Naive thymus-derived CD4-positive, alpha-beta T cell (primary cell): ENCODE results near the gene KLHL36. TPM values are rescaled to one million over a fixed set of nuclear protein-coding genes. Genes with fewer than 3 reads are reported as not detected.
A peak's percentile ranks its signal among the peaks of the same experiment; 100 is the strongest.

Source experiments
- ATAC-seq: fragments of 150-1000 bp; cut with Tn5 transposase; 2 replicates; pipeline ENCODE4 v1.10.0; 2021; ENCODE audit warnings: mild to moderate bottlenecking, moderate library complexity
- CTCF ChIA-PET: fragments of 350-600 bp; sonication (Branson Sonifier 250); formaldehyde crosslinking; loops from one replicate; lab custom pipeline; 2021; ENCODE audit warnings: antibody characterized with exemption; lab: Charles Lee
- POLR2A ChIA-PET: fragments of 350-600 bp; sonication (Branson Sonifier 250); formaldehyde crosslinking; loops from one replicate; lab custom pipeline; 2021; ENCODE audit warnings: antibody characterized with exemption, inconsistent platforms; lab: Charles Lee
- DNase-seq, 9 donors: peaks; one replicate each; pipeline versions ENCODE4 v3.0.0 to v3.0.0-alpha.2; 2020 to 2022; ENCODE audit warnings: mixed read lengths in 1 of 9
- H3K27ac ChIP-seq: one replicate; pipeline ENCODE4 v1.7.0; 2013; ENCODE audit warnings: mild to moderate bottlenecking, low read depth, low read length, moderate library complexity
- H3K27me3 ChIP-seq, 2 donors: one replicate each; pipeline ENCODE4 v1.7.0; 2013; ENCODE audit warnings: low read length in 2 of 2, mild to moderate bottlenecking in 2 of 2, moderate library complexity in 2 of 2; ENCODE audit not compliant: control insufficient read depth in 2 of 2, insufficient read depth in 2 of 2
- H3K36me3 ChIP-seq, 3 experiments: 1 replicate in 2 of 3; 2 replicates in 1 of 3; pipeline ENCODE4 v1.7.0; 2013; ENCODE audit warnings: low read length in 3 of 3, mild to moderate bottlenecking in 3 of 3, moderate library complexity in 1 of 3; ENCODE audit not compliant: insufficient read depth in 3 of 3, control insufficient read depth in 2 of 3
- H3K4me1 ChIP-seq, 2 donors: one replicate each; pipeline ENCODE4 v1.7.0; 2013; ENCODE audit warnings: low read length in 2 of 2, mild to moderate bottlenecking in 2 of 2, moderate library complexity in 1 of 2; ENCODE audit not compliant: control insufficient read depth in 2 of 2, insufficient read depth in 2 of 2
- H3K4me3 ChIP-seq: 2 replicates; pipeline ENCODE4 v1.7.0; 2013; ENCODE audit warnings: mild to moderate bottlenecking, low read length
- H3K9me3 ChIP-seq, 3 experiments: 1 replicate in 2 of 3; 2 replicates in 1 of 3; pipeline ENCODE4 v1.7.0; 2013; ENCODE audit warnings: low read length in 3 of 3; ENCODE audit not compliant: control insufficient read depth in 2 of 3
- H3K27ac Mint-ChIP-seq, 9 donors: one replicate each; pipeline ENCODE4 v1.8.0; 2020 to 2022; ENCODE audit warnings: mixed read lengths in 9 of 9, mild to moderate bottlenecking in 8 of 9, moderate library complexity in 5 of 9, inconsistent platforms in 2 of 9
- H3K27me3 Mint-ChIP-seq, 5 donors: one replicate each; pipeline ENCODE4 v1.8.0; 2021 to 2022; ENCODE audit warnings: mixed read lengths in 5 of 5, mild to moderate bottlenecking in 1 of 5
- H3K36me3 Mint-ChIP-seq, 5 donors: one replicate each; pipeline ENCODE4 v1.8.0; 2020 to 2022; ENCODE audit warnings: mixed read lengths in 5 of 5, mild to moderate bottlenecking in 3 of 5, inconsistent platforms in 1 of 5
- H3K4me1 Mint-ChIP-seq, 7 donors: one replicate each; pipeline ENCODE4 v1.8.0; 2020 to 2022; ENCODE audit warnings: mixed read lengths in 7 of 7, mild to moderate bottlenecking in 3 of 7, inconsistent platforms in 1 of 7
- H3K4me3 Mint-ChIP-seq, 10 donors: one replicate each; pipeline ENCODE4 v1.8.0; 2020 to 2022; ENCODE audit warnings: mild to moderate bottlenecking in 10 of 10, mixed read lengths in 10 of 10, moderate library complexity in 6 of 10, inconsistent platforms in 2 of 10
- H3K9me3 Mint-ChIP-seq, 11 donors: one replicate each; pipeline ENCODE4 v1.8.0; 2020 to 2022; ENCODE audit warnings: mixed read lengths in 11 of 11, mild to moderate bottlenecking in 4 of 11, inconsistent platforms in 1 of 11, moderate library complexity in 1 of 11
- intact Hi-C, 2 donors: fragments of 100-400 bp; cut with micrococcal nuclease; formaldehyde crosslinking; loops; one replicate each; pipeline ENCODE4 v1.15.1; 2023
- polyA plus RNA-seq, 2 donors: library from polyadenylated mRNA; unstranded; fragments of 300-500 nt; fragmentation: Illumina TruSeq; gene quantifications; one replicate each; pipeline ENCODE4 v1.2.3, GENCODE V29; 2021
- total RNA-seq, 6 experiments: library from RNA in 5 of 6; stranded (reverse) in 5 of 6; gene quantifications; 1 replicate in 5 of 6; 2 replicates in 1 of 6; pipeline ENCODE4 v1.2.3 and lab custom pipeline; 2021 to 2026

The KLHL36 gene
- total and polyA plus RNA-seq, 7 experiments from 2014 or later, result 45.8 to 161 (median 80.0) TPM

DNA sequence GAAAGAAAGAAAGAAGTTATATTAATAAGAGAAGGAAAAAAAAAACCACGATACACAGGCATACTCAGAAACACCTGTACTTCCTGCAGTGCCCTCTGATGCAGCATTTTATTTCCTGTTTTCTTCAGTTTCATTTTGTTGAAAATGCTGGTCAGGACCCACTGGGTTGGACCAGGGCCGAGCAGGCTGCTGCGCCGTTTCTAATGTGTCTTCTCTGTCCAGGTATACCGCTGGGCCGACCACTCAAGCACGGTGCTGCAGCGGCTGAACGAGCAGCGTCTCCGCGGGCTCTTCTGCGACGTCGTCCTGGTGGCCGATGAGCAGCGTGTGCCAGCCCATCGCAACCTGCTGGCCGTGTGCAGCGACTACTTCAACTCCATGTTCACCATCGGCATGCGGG lies 8.3 kb downstream of the KLHL36 start:
- Mint-ChIP-seq H3K36me3 (peaks cover 6 to 51% (median 17%) of the 10 kb centered on the region in 5 donors), H3K27me3 (no peaks in the 10 kb centered on the region), H3K27ac (peak overlapping the region; percentile 10 to 78 (median 58)), H3K9me3 (no peaks in the 10 kb centered on the region), H3K4me1 (peaks cover 42 to 91% (median 77%) of the 10 kb centered on the region in 7 donors), H3K4me3 (peak overlapping the region; percentile 38 to 85 (median 55))
- Histone ChIP-seq H3K9me3 (no peaks in the 10 kb centered on the region), H3K4me1 (peaks cover 16 to 52% of the 10 kb centered on the region in 2 donors), H3K36me3 (peaks cover 0 to 68% (median 29%) of the 10 kb centered on the region in 3 experiments), H3K27ac (no peak overlapping the region), H3K27me3 (no peaks in the 10 kb centered on the region), H3K4me3 (no peak overlapping the region)
- CTCF ChIA-PET, result interaction anchor here (0.7 to 2.4 kb wide), 2 partner anchors 70 to 148 kb away, joined by 3 to 8 read pairs; no protein-coding TSS in a partner anchor
- DNase-seq (no peak), ATAC-seq (no peak)
- POLR2A ChIA-PET, result no interaction called here
- intact Hi-C loops, result no loop called here

DNA sequence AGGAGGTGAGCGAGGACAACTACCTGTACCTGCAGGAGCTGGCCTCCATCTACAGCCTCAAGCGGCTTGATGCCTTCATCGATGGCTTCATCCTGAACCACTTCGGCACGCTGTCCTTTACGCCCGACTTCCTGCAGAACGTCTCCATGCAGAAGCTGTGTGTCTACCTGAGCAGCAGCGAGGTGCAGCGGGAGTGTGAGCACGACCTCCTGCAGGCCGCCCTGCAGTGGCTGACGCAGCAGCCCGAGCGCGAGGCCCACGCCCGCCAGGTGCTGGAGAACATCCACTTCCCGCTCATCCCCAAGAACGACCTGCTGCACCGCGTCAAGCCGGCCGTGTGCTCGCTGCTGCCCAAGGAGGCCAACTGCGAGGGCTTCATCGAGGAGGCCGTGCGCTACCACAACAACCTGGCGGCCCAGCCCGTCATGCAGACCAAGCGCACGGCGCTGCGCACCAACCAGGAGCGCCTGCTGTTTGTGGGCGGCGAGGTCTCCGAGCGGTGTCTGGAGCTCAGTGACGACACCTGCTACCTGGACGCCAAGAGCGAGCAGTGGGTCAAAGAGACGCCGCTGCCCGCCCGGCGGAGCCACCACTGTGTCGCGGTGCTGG lies 9.0 kb downstream of the KLHL36 start:
- Histone ChIP-seq H3K27ac (no peak overlapping the region), H3K9me3 (no peaks in the 10 kb centered on the region), H3K4me1 (peaks cover 10 to 45% of the 10 kb centered on the region in 2 donors), H3K27me3 (no peaks in the 10 kb centered on the region), H3K4me3 (no peak overlapping the region), H3K36me3 (peaks cover 3 to 71% (median 35%) of the 10 kb centered on the region in 3 experiments)
- ChIA-PET POLR2A (interaction anchor here (0.7 kb wide), 1 partner anchor 34 kb away, joined by 3 read pairs; no protein-coding TSS in a partner anchor), CTCF (interaction anchor here (0.6 to 2.4 kb wide), 3 partner anchors 69 to 149 kb away, joined by 3 to 8 read pairs (median 3); no protein-coding TSS in a partner anchor)
- Mint-ChIP-seq H3K36me3 (peaks cover 9 to 53% (median 15%) of the 10 kb centered on the region in 5 donors), H3K9me3 (no peaks in the 10 kb centered on the region), H3K27me3 (no peaks in the 10 kb centered on the region), H3K4me3 (peak overlapping the region in 4 of 10 donors; percentile 23 to 74 (median 57)), H3K27ac (peak overlapping the region in 5 of 9 donors; percentile 28 to 78 (median 58)), H3K4me1 (peaks cover 39 to 84% (median 70%) of the 10 kb centered on the region in 7 donors)
- ATAC-seq (no peak), DNase-seq (no peak)
- intact Hi-C loops, result no loop called here

DNA sequence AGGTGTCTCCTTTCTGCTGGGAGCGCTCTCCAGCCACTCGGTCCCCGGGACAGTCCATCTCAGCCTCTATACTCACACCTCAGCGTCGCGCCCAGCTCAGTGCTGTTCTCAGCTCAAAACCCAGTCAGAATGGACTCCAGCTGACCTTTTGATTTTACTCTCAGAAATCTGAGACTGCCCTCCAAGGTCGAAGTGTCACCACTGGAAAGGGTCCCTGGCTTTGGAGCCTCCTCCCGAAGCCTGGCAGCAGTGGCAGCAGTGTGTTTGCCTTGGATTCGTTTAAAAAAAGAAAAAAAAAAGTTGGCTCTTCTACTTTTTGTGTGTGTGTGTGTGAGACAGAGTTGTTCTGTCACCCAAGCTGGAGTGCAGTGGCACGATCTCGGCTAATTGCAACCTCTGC lies 10.4 kb downstream of the KLHL36 start:
- Mint-ChIP-seq H3K4me3 (peak overlapping the region in 4 of 10 donors; percentile 9 to 39 (median 20)), H3K27ac (peak overlapping the region in 7 of 9 donors; percentile 22 to 90 (median 66)), H3K4me1 (peaks cover 30 to 72% (median 58%) of the 10 kb centered on the region in 7 donors), H3K27me3 (no peaks in the 10 kb centered on the region), H3K9me3 (no peaks in the 10 kb centered on the region), H3K36me3 (peaks cover 9 to 60% (median 18%) of the 10 kb centered on the region in 5 donors)
- ChIA-PET POLR2A (interaction anchor here (0.6 to 1.1 kb wide), 3 partner anchors 9 to 63 kb away, joined by 3 to 6 read pairs (median 3); no protein-coding TSS in a partner anchor), CTCF (interaction anchor here (1.1 to 2.4 kb wide), 2 partner anchors 38 to 68 kb away, joined by 3 to 8 read pairs; no protein-coding TSS in a partner anchor)
- no peaks in the 10 kb centered on the region for H3K9me3 ChIP-seq
- H3K4me3 ChIP-seq, result no peak overlapping the region
- DNase-seq, result no peak
- no peak overlapping the region for H3K27ac ChIP-seq
- peaks cover 4 to 33% of the 10 kb centered on the region in 2 donors for H3K4me1 ChIP-seq
- intact Hi-C loops, result no loop called here
- ATAC-seq, result no peak
- H3K36me3 ChIP-seq, result peaks cover 15 to 81% (median 41%) of the 10 kb centered on the region in 3 experiments
- H3K27me3 ChIP-seq, result no peaks in the 10 kb centered on the region

DNA sequence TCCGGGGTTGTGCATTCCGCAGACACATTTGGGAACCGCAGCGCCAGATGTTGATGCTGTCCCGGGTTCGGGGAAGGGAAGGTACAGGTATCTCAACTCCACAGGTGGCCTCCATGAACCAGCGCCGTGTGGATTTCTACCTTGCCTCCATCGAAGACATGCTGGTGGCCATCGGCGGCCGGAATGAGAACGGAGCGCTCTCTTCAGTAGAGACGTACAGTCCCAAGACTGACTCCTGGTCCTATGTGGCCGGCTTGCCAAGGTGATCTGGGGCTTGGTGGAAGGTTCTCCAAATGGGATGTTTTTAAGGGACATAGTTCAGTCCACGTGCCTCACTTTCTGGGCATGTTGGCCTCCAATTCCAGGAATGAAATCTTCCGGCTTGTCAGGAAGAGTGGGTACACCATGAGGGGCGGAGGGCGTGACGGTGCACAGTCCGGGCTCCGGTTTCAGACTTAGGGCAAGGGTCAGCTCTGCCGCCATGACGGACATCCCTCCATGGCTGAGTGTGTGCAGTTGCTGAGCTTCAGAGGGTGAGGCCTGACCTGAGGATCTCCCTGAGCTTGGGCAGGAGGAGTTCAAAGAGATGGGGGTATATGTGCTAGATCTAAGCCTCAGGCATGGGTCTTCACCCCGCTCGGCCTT lies 11.5 kb downstream of the KLHL36 start:
- Histone ChIP-seq H3K27ac (no peak overlapping the region), H3K36me3 (peaks cover 15 to 86% (median 42%) of the 10 kb centered on the region in 3 experiments), H3K9me3 (no peaks in the 10 kb centered on the region), H3K27me3 (no peaks in the 10 kb centered on the region), H3K4me1 (peaks cover 4 to 24% of the 10 kb centered on the region in 2 donors), H3K4me3 (no peak overlapping the region)
- CTCF ChIA-PET, result interaction anchor here (1.0 kb wide), 1 partner anchor 37 kb away, joined by 3 read pairs; no protein-coding TSS in a partner anchor
- Mint-ChIP-seq H3K4me3 (no peak overlapping the region), H3K36me3 (peaks cover 14 to 64% (median 21%) of the 10 kb centered on the region in 5 donors), H3K9me3 (no peaks in the 10 kb centered on the region), H3K27ac (peak overlapping the region in 3 of 9 donors; percentile 17 to 59 (median 24)), H3K27me3 (no peaks in the 10 kb centered on the region), H3K4me1 (peaks cover 28 to 73% (median 54%) of the 10 kb centered on the region in 7 donors)
- intact Hi-C loops, result no loop called here
- no peak for ATAC-seq
- DNase-seq, result no peak
- POLR2A ChIA-PET, result no interaction called here

DNA sequence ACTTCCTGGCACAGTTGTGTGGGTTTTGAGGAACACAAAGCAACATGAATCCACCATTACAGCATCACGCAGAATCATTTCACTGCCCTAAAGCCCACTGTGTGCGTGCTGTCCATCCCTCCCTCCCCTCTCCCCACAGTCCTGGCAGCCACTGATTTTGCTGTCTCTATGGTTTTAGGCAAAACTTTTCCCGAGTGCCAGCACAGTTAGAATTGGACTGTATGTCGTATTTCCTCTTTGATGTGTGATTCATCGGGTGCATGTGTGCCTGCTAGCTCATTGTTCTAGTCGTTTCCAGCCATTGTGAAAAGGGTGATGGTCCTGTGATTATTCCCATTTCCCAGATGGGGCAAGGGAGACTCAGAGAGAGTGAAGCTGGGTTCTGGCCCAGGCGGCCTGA lies 12.7 kb downstream of the KLHL36 start:
- Histone ChIP-seq H3K9me3 (no peaks in the 10 kb centered on the region), H3K27ac (no peak overlapping the region), H3K4me1 (peaks cover 4 to 13% of the 10 kb centered on the region in 2 donors), H3K36me3 (peaks cover 15 to 93% (median 42%) of the 10 kb centered on the region in 3 experiments), H3K4me3 (no peak overlapping the region), H3K27me3 (no peaks in the 10 kb centered on the region)
- intact Hi-C loops, result no loop called here
- Mint-ChIP-seq H3K27ac (peak overlapping the region in 3 of 9 donors; percentile 19 to 71 (median 48)), H3K4me3 (peak overlapping the region in 2 of 10 donors; percentile 35 to 48), H3K9me3 (no peaks in the 10 kb centered on the region), H3K27me3 (no peaks in the 10 kb centered on the region), H3K4me1 (peaks cover 23 to 66% (median 42%) of the 10 kb centered on the region in 7 donors), H3K36me3 (peaks cover 10 to 60% (median 17%) of the 10 kb centered on the region in 5 donors)
- CTCF ChIA-PET, result no interaction called here
- DNase-seq (no peak), ATAC-seq (no peak)
- POLR2A ChIA-PET, result interaction anchor here (1.0 kb wide), 1 partner anchor 20 kb away, joined by 3 read pairs; no protein-coding TSS in a partner anchor

DNA sequence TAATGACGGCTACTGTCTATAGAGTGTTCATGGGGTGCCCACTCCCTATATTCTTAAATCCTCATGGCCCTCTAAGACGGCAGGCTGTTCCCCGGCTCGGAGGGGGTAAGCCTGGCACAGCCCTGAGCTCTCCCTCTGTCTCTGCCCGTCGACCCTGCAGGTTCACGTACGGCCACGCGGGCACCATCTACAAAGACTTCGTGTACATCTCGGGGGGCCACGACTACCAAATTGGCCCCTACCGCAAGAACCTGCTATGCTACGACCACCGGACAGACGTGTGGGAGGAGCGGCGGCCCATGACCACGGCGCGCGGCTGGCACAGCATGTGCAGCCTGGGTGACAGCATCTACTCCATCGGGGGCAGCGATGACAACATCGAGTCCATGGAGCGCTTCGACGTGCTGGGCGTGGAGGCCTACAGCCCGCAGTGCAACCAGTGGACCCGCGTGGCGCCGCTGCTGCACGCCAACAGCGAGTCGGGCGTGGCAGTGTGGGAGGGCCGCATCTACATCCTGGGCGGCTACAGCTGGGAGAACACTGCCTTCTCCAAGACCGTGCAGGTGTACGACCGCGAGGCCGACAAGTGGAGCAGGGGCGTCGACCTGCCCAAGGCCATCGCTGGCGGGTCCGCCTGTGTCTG lies 13.2 kb downstream of the KLHL36 start:
- ATAC-seq (no peak), DNase-seq (no peak)
- Histone ChIP-seq H3K27me3 (no peaks in the 10 kb centered on the region), H3K4me3 (no peak overlapping the region), H3K4me1 (peaks cover 0 to 8% of the 10 kb centered on the region in 2 donors), H3K27ac (no peak overlapping the region), H3K9me3 (no peaks in the 10 kb centered on the region), H3K36me3 (peaks cover 15 to 98% (median 42%) of the 10 kb centered on the region in 3 experiments)
- no peaks in the 10 kb centered on the region for H3K27me3 Mint-ChIP-seq
- ChIA-PET POLR2A (interaction anchor here (1.0 kb wide), 1 partner anchor 21 kb away, joined by 3 read pairs; no protein-coding TSS in a partner anchor), CTCF (interaction anchor here (3.2 kb wide), 1 partner anchor 11 kb away, joined by 14 read pairs; no protein-coding TSS in a partner anchor)
- peak overlapping the region in 4 of 9 donors; percentile 8 to 71 (median 36) for H3K27ac Mint-ChIP-seq
- no peaks in the 10 kb centered on the region for H3K9me3 Mint-ChIP-seq
- H3K36me3 Mint-ChIP-seq, result peaks cover 10 to 65% (median 17%) of the 10 kb centered on the region in 5 donors
- intact Hi-C loops, result no loop called here
- H3K4me3 Mint-ChIP-seq, result peak overlapping the region in 2 of 10 donors; percentile 35 to 48
- peaks cover 18 to 60% (median 37%) of the 10 kb centered on the region in 7 donors for H3K4me1 Mint-ChIP-seq
